ENCODE results near the gene SRP68.
A peak's percentile ranks its signal among the peaks of the same experiment; 100 is the strongest.

Gene SRP68

DNA sequence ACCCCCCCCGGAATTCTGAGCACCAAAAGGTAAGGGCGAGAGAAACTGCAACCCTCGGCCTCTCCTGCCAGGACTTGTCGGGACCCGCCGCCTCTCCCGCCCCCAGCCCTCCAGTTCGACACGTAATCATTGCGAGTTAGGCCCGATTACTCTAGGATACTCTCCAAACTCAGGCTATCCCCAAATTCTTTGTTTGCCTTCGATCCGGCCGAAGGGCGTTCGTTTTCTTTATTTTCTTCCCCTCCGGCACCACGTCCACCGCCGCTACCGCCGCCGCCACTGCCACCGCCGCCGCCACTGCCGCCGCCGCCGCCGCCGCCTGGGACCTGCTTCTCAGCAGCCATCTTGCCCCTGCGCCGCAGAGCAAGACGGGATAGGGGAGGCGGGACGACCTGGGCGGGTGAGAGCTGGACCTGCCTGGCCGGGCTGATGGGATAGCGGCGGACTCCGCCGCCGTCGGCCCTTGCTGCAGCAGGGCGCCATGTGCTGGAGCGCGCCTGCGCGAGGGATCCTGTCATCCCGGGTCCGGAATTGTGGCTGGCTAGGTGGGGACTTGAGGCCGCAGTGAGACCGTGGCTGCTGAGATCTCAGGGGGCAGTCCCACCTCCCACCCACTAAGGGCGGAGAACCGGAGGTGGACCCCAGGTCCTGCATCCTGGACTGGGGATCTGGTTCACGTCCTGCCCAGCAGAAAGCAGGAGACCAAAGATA lies at the start of gene SRP68:
Gene SRP68, minus strand, starts transcription at position 370 of the 711 bp plus-strand sequence. Its CDS starts 26 bp downstream, at position 344.
- DNase-seq = peak; percentile 88

- DNase-seq = no peak
Measured at GRCh38 chr17:76121932-76122430, 49.7 kb upstream of the SRP68 start.

DNA sequence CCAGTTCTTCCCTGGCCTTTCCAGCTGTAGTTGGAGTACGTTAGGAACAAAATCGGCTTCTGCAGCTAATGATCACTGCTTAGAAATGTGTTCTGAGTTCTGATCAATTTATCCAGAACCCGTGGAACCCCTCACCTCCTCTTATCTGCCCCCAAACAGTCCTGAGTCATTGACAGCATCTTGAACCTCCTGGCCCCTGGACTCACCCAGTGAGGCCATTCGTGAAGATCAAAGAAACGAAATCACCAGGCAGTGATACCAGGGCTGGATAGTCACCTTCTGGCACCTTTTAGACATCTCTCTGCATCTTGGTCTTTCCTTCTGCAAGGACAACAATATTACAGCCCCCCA lies 48.3 kb upstream of the SRP68 start:
- DNase-seq = no peak

DNA sequence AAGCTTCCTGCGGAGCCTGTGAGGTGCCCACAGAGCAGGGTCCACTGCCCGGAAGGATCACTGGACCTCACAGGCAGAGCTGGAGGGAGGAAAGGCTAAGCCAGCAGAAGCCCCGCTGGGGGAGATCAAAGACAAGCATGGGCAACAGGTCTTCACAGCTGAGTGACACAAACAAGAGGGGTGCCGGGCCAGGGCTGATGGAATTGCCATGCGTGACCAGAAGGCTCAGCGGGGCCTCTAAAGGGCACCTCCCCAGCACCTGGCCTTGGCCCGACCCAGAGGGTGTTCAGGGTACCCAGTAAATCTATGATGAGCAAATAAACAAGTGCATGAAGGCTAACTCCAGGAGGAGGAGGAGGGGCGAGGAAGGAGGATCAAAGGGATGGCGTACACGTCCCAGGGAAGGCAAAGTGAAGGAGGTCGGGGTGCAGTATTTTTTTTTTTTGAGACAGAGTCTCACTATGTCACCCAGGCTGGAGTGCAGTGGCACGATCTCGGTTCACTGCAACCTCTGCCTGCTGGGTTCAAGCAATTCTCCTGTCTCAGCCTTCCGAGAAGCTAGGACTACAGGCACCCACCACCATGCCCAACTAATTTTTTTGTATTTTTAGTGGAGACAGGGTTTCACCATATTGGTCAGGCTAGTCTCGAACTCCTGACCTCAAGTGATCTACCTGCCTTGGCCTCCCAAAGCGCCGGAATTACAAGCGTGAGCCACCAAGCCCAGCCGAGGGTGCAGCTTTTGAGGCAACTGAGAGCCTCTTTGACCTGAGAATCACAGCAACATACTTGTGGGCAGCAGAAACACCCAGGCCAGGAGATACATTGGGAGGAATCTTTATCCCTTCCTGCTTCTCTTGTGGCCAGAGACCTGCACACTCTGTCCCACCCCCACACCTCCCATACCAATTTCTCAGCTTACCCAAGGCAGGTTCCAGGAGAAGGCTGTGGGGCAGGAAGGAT lies 47.4 kb upstream of the SRP68 start:
- DNase-seq = no peak

DNA sequence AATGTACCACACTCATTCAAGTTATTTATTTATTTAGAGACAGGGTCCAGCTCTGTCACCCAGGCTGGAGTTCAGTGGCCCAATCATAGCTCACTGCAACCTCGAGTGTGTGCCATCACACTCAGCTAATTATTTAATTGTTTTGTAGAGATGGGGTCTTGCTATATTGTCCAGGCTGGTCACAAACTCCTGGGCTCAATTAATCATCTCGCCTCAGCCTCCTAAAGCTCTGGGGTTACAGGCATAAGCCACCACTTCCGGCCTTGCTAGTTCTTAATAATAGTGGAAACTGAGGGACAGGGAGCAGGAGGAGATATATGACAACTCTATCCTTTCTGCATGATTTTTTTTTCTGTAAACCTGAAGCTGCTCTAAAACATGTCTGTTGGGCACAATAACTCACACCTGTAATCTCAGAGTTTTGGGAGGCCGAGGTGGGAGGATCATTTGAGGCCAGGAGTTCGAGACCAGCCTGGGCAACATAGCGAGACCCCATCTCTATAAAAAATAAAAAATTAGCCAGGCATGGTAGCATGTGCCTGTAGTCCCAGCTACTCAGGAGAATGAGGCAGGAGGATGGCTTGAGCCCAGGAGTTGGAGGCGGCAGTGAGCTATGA lies 42.9 kb upstream of the SRP68 start:
- DNase-seq = no peak

GRCh38 chr17:76111956-76112355 lies 39.6 kb upstream of the SRP68 start:
- DNase-seq = no peak

GRCh38 chr17:76107509-76107908 lies 35.2 kb upstream of the SRP68 start:
- DNase-seq = peak; percentile 47

DNA sequence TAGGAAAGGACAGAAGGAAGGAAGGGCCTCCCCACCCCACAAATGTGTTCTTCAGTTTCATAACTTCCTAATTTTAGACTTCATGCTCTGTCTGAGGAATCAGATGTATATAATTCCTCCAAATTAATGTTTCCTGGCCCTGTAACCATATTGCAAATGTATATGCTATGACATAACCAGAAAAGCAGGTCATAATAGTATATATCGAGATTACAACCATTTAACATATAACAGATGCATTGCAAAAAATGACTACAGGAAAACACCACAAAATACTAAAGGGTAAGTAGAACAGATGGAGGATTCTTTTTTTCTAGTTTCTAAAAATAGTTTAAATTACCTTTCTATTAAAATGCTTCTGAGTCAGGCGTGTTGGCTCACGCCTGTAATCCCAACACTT lies 34.4 kb upstream of the SRP68 start:
- no peak for DNase-seq

DNA sequence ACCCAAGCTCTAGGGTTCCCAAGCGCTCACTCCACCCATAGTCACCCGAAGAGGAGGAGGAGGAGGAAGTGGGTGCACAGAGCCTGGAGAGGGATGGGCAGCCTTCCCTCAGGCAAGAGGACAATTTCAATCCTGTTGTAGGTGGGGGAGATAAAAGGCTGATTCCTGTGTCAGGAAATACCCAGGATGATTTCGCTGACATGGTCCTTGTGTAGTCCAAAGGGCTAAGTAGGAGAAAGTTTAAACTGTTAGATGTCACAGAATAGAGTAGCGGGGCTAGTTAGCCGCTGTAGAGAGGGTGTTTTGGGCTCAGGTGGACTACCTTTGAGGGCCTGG lies 32.5 kb upstream of the SRP68 start:
- no peak for DNase-seq

DNA sequence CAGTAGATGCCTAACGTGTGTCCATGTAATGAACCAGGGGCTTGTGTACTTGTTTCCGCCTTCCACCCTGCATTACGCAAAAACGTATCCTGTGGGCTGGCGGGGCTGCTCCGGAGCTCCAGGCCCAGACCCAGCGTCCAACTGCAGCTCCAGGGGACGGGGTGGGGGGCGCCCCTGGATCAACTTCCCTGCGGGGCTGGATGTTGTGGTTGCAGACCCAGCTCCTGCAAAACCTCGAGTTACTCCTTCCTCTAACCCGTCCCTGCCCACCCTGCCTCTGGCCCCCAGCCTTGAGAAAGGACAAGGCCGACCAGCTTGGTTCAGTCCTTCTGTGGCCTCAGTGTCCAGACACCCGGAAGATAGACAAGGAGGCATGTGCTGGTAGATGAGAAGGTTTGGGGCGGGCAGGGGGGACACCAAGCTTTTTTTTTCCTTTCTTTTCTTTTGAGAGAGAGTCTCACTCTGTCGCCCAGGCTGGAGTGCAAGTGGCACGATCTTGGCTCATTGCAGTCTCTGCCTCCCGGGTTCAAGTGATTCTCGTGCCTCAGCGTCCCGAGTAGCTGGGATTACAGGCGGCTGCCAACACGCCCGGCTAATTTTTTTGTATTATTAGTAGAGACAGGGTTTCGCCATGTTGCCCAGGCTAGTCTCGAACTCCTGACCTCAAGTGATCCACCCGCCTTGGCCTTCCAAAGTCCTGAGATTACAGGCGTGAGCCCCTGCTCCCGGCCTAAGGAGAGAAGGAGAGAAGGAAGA lies 32.0 kb upstream of the SRP68 start:
- no peak for DNase-seq

DNA sequence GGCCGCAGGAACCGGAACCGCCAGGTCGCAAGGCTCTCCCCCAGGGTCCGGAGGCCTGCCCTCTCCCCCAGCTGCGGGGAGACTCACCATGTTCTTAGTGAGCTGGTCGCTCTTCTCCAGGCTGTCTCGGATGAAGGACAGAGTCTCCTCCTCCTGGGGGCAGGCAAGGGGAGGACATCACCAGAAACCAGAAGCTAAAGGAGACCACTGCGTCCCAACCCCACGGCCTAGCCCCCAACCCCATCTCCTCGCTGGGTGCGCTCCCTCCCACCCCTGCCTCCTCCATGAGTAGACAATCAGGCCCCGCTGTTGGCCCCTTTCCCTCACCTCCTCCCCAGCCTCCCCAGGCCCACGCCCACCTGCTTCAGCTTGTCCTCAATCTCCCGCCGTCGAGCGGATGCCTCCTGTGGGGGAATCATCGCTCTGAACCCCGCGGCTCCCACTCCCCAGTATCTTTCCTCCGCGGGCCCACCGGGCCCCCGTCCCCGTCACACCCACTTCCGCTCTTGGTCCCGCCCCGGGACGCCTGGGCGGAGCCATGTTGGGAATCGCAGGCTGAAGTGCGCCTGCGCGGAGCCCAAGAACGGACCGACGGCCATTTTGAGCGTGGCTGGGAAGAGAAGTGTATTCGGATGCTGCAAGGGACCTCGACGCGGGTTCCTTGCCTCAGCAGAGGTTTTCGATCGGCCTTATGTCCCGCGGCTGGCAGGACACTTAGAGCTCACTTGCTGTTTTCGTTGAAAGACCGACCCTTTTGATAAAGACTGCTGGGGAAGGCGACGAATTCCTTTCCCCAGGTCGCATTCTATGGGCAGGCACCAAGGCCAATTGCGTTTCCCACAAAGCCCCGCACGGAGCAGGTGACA lies 31.2 kb upstream of the SRP68 start, which contains the start of gene EXOC7:
Gene EXOC7, minus strand, starts transcription at position 514 of the 866 bp plus-strand sequence. Its CDS starts 95 bp downstream, at position 419.
- DNase-seq = peak; percentile 93

GRCh38 chr17:76102944-76103273 lies 30.6 kb upstream of the SRP68 start:
- no peak for DNase-seq

DNA sequence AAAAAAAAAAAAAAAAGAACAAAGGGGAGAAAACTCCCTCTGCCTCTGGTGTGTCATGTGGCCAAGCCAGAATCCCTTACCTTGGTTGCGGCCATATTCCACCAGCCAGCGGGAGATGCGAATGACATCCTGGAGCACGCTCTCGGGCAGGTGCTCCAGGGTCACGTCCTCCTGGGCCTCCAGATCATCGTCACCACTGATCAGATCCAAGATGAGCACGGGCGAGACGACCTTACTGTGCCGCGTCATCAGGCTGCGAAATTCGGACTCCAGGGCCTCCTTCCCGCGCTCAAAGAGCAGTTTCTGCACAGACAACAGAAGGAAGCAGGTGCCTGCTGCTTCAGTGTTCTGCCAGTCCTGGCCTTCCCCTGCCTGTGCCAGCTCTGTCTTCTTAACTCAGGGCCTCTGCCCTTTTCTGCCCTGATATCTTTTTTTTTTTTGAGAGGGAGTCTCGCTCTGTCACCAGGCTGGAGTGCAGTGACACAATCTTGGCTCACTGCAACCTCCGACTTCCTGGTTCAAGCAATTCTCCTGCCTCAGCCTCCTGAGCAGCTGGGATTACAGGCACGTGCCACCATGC lies 25.5 kb upstream of the SRP68 start:
- no peak for DNase-seq

GRCh38 chr17:76095943-76096342 lies 23.6 kb upstream of the SRP68 start:
- no peak for DNase-seq

- DNase-seq = no peak
Measured at GRCh38 chr17:76094046-76094445, 21.7 kb upstream of the SRP68 start.

GRCh38 chr17:76092526-76093413 lies 20.5 kb upstream of the SRP68 start:
- DNase-seq = no peak

DNA sequence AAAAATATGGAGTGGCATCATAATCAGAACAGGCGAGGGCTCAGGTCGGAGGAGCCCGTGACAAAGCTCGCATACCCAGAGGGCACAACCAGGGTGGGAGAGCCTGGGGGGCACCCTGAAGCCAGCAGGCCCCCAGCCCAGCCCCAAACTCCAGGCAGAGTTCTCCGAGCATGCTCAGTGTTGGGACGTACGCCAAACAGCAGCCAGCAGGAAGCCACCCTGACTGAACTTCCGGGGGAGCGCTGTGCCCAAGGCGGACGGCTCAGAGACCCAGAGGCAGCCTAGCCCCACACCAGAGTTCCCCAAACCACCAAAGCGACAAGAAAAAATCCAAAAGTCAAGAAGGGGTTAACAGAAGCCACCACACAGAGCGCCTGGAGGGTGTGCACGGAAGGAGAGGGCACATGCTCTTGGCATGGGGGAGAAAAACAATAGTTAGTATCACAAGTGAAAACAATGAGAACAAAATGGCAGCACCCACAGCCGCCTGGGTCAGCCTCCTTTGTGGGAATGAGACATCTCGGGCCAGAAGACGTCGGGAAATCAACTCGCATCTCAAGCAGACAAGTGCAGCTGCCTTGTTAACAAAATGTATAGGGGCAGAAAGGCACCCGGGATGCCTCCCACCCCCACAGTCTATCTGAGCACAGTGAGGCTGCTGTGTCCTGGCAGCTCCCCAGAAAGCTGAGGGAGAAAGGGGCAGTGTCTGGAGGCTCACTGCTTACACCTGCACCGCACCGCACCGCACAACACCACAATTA lies 19.4 kb upstream of the SRP68 start:
- DNase-seq = no peak

GRCh38 chr17:76090517-76091129 lies 18.3 kb upstream of the SRP68 start:
- DNase-seq = no peak
